Islet of Langerhans (tissue), 1 donor: ENCODE results near the gene AJUBA.
A peak's percentile ranks its signal among the peaks of the same experiment; 100 is the strongest.
"Not testable (repeated sequence)": the region's sequence is repeated elsewhere in the genome, so short reads cannot be mapped to it uniquely, and the experiment has no call there.

ENCODE experiments used
- FAIRE-seq: peaks from one replicate; lab custom pipeline; 2011; peaks lifted over from hg19 to GRCh38; lab: Jason Lieb, UNC

AJUBA gene

DNA sequence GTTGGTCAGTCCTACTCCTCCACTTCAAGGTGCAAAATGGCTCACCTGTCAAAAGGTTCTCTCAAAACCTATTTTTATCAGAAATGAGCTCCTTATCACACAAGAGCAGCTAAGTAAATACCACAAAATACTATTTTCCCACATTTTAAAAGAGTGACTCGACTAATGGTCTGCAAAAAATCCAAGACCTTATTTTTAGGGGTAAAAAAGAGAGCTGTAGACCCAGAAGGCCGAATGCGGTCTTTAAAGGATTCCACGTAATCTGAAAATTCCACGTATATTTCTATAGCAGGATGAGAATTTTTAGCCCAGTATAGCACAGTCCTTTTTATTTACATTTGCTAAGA lies 23.8 kb upstream of the AJUBA start:
- peak; percentile 30 for FAIRE-seq

- FAIRE-seq, result no peak
Measured at GRCh38 chr14:23005451-23006187, 23.3 kb upstream of the AJUBA start.

- FAIRE-seq, result not testable (repeated sequence)
Measured at GRCh38 chr14:23004274-23004673, 21.9 kb upstream of the AJUBA start.

- FAIRE-seq, result no peak
Measured at GRCh38 chr14:23002592-23002991, 20.2 kb upstream of the AJUBA start.

GRCh38 chr14:23000860-23001259 lies 18.5 kb upstream of the AJUBA start:
- FAIRE-seq, result no peak

DNA sequence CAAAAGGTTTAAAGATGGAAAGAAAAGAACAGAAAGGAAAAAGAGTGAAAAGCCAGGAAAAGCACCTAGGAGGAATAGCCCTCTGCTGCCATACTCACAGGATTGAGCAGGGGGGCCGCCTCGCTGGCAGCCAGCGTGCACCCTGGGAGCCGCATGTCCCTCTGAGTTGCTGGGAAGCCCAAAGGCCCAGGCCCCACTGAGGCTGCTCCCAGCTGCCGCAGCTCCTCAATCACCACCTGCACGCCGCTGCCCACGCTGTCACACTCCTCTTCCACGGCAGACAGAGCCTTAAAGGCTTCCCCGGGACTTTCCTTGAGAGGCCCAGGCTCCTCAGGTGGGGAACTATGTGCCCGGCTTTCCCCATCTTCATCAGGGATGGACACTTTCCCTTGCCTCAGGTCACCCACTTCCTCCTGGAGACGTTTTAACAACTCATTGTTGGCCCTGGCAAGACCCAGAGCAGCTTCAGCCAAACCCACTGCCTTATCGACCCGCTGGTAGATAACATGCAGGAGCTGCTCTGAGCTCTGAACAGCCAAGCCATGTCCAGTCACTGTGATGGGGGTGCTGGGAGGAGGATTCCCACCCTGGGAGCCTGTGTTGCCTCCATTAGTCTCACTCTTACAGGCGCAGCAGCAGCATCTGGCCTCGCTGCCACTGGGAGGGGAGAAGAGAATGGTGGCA lies 16.1 kb upstream of the AJUBA start:
- no peak for FAIRE-seq

GRCh38 chr14:22997676-22998323 lies 15.4 kb upstream of the AJUBA start:
- no peak for FAIRE-seq

DNA sequence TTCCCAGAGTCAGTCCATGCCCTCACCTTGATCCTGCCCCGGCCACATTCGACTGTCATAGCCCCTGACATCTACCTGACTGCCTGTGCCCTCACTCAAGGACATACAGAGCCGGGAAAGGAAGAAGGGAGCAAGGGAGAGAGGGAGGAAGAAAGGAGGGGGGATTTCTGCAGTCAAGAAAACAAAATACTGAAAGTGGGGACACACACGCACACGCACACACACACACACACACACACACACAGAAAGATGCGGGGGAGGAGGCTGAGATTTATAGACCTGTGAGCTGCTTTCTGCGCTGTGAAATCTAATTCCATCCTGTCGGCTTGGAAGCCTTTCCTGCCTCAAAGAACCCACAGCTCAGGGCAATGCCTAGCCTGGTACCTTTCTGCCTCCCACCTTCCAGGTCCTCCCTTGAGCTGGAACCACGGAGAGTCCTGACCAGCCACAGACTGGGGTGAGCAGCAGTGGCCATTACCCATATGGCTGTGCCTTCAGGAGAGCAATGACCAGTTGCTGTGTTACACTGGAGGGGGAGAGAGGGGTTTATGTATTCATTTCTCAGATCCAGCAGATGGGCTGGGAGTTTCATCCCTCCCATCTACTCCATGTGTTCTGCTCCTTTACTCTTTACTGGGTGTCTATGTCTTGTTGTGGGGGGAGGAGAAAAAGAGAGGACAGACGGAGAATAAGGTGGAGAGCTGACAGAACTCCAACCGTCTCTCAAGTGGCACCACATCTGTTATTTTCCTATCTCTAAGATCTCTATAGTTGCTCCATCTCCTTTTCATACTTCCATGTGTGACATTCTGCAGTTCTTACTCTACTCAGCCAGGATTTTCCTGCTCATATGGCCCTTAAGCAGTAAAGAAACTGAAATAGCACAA lies 14.7 kb upstream of the AJUBA start:
- FAIRE-seq, result no peak

GRCh38 chr14:22995889-22996625 lies 13.7 kb upstream of the AJUBA start:
- FAIRE-seq, result no peak

DNA sequence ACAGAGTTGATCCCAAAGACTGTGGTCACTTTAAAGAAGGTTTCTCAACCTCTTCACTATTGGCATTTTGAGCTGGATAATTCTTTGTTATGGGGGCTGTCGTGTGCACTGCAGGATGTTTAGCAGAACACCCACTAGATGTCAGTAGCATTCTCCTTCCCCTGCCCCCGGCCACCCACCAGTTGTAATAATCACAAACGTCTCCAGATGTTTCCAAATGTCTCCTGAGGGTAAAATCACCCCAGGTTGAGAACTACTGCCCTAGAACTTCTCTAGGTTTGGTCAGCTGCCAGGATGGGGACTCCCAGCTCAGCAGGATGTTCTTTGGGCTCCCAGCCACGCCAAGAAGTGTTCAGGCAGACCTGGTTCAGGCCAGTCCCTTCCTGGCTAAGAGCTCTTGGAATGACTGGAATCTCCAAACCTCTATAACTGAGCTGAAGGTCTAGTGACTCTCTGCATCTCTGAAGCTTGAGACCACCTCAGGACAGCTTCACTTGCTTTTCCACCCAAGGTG lies 12.5 kb upstream of the AJUBA start:
- no peak for FAIRE-seq

DNA sequence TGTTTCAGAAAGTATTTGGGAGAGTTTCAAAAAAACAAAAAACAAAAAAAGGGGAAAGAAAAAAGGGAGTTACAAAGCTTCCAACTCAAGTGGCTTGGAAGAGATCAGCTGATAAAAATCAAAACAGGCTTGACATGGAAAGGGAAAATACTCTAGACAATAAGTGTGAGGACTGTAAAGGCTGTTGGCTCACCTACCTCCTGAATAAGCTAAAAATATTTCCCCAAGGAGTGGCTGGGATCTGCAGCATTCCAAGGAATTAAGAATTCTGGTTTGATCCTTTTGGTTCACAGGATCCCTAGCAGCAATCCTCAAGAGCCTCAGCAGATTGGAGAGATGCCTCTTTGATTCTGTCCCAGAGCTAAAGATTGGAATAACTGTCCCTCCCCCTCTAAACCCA lies 11.2 kb upstream of the AJUBA start:
- no peak for FAIRE-seq

DNA sequence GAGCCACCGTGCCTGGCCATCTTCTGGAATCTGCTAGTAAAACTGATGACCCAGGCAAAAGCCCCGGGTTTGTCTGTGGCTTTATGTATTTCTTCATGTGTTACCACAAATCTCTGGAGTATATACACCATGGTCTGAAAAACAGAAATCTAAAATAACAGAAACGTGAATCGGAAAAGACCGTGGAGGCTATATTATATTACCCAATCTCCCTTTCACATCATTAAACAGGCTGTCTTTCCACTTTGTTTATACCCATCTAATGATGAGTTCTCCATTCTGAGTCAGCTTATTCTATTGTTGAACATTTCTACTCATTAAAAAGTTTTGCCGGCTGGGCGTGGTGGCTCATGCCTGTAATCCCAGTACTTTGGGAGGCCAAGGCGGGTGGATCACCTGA lies 9.5 kb upstream of the AJUBA start:
- no peak for FAIRE-seq

GRCh38 chr14:22987291-22987690 lies 4.9 kb upstream of the AJUBA start:
- FAIRE-seq, result no peak

- no peak for FAIRE-seq
Measured at GRCh38 chr14:22986508-22987054, 4.2 kb upstream of the AJUBA start.

GRCh38 chr14:22985894-22986507 lies 3.6 kb upstream of the AJUBA start:
- no peak for FAIRE-seq

- no peak for FAIRE-seq
Measured at GRCh38 chr14:22984959-22985658, 2.8 kb upstream of the AJUBA start.

- FAIRE-seq, result no peak
Measured at GRCh38 chr14:22981876-22982476, 375 bp downstream of the AJUBA start.

DNA sequence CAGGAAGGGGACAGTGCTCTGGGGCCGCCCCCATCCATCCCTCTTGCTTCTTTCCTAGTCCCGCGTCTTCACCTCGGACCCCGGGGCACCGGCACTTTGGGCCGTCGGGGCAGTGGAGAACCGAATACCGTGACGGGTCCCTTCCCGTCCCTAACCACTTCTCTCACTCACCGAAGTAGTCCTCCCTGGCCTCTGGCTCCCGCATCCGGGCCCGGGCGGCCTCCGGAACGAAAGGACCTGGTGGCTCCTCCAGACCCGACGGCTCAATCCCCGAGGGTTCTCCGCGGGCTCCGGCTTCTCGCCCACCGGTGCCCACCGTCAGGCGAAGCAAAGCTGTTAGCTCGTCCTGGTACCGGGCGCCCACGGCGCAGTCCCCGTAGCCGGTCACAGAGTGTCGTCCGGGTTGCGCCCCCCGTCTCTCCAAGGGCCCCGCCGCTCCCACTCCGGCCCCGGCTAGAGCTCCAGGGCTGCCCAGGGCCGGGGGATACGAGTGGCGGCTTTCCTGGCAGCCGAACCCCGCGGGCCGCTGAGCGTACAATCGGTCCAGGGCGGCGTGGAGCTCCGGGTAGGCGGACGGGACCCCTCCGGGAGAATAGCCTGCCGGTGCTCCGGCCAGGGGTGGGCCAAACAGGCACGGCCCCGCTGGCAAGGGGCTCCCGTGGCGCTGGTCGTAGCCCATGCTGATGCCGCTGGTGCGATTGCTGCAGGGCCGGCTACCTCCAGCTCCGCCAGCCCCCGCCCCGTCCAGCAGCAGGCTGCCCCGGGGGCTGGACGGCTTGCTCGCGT lies 1.1 kb downstream of the AJUBA start:
- FAIRE-seq, result no peak

DNA sequence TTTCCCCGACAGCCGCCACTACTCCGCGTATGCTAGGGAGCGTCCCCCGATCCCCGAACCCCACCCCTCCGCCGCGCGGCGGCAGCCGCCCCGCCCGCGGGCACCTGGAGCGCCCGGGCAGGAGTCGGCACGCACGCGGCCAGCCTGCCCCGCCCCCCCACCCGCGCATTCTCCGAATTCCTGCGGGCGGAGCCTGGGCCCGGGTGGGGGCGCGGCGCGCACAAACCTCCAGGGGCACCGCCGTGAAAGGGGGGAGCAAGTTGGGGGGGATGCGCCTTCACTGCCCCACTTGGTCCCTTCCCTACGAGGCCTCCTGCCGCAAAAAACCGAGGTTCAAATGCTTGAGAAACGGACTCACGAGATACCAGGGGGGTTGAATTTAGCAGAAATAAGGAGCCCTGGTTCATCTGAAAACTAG lies 1.7 kb downstream of the AJUBA start:
- FAIRE-seq, result no peak
